ENCODE data around the gene TMEM132A. TPM values are rescaled to one million over a fixed set of nuclear protein-coding genes. Genes with fewer than 3 reads are reported as not detected.

Gene TMEM132A
- total RNA-seq, 1 experiment from 2014 or later = 114 TPM

- Mint-ChIP-seq H3K4me1 (peaks cover 36% of the 10 kb centered on the region), H3K9me3 (no peaks in the 10 kb centered on the region), H3K4me3 (no peak overlapping the region), H3K27me3 (ENCODE audit: low read depth) (no peaks in the 10 kb centered on the region; the same call in 1 of the 2 replicates), H3K27ac (no peak overlapping the region), H3K36me3 (peaks cover 13% of the 10 kb centered on the region)
- no peak for DNase-seq (ENCODE audit: low spot score)
- POLR2A ChIA-PET = interaction anchor here (0.7 kb wide), 1 partner anchor 11 kb away, joined by 4 read pairs; no protein-coding TSS in a partner anchor
- CTCF ChIA-PET = no interaction called here
- TF ChIP-seq ZNF423 (CRISPR knock-in tag; IDR thresholded peaks at IDR 0.05) (no peak), OVOL2 (CRISPR knock-in tag; IDR thresholded peaks at IDR 0.05; ENCODE audit: borderline replicate concordance) (no peak), TEAD4 (CRISPR knock-in tag; IDR thresholded peaks at IDR 0.05) (no peak), ATF2 (CRISPR knock-in tag; IDR thresholded peaks at IDR 0.05; ENCODE audit: borderline replicate concordance, low read depth) (no peak), AFF4 (CRISPR knock-in tag; IDR thresholded peaks at IDR 0.05; ENCODE audit: borderline replicate concordance) (no peak)
- ATAC-seq = no peak
Observed at GRCh38 chr11:60918251-60918938, 5.9 kb upstream of the TMEM132A start.

- Mint-ChIP-seq H3K9me3 (no peaks in the 10 kb centered on the region), H3K27me3 (ENCODE audit: low read depth) (no peaks in the 10 kb centered on the region; the same call in 1 of the 2 replicates), H3K27ac (no peak overlapping the region), H3K4me3 (no peak overlapping the region), H3K4me1 (peaks cover 35% of the 10 kb centered on the region), H3K36me3 (peaks cover 14% of the 10 kb centered on the region)
- no peak for ATAC-seq
- TF ChIP-seq MXD4 (CRISPR knock-in tag; IDR thresholded peaks at IDR 0.05; ENCODE audit: borderline replicate concordance) (no peak), ZNF317 (CRISPR knock-in tag; IDR thresholded peaks at IDR 0.05; ENCODE audit: borderline replicate concordance, low read depth) (no peak), TEAD1 (CRISPR knock-in tag; IDR thresholded peaks at IDR 0.05) (no peak), ZNF416 (CRISPR knock-in tag; IDR thresholded peaks at IDR 0.05) (no peak), JAZF1 (CRISPR knock-in tag; IDR thresholded peaks at IDR 0.05) (no peak), PRRX2 (CRISPR knock-in tag; IDR thresholded peaks at IDR 0.05) (no peak), PREB (CRISPR knock-in tag; IDR thresholded peaks at IDR 0.05; ENCODE audit: borderline replicate concordance) (no peak), JUN (CRISPR knock-in tag; IDR thresholded peaks at IDR 0.05) (no peak), FOXP1 (CRISPR knock-in tag; IDR thresholded peaks at IDR 0.05; ENCODE audit: borderline replicate concordance) (no peak), EMX1 (CRISPR knock-in tag; IDR thresholded peaks at IDR 0.05) (no peak), ATF2 (CRISPR knock-in tag; IDR thresholded peaks at IDR 0.05; ENCODE audit: borderline replicate concordance, low read depth) (no peak), SP1 (CRISPR knock-in tag; conservative IDR thresholded peaks at IDR 0.05) (no peak)
- DNase-seq (ENCODE audit: low spot score) = no peak
- ChIA-PET POLR2A (interaction anchor here (0.7 kb wide), 1 partner anchor 10 kb away, joined by 4 read pairs; no protein-coding TSS in a partner anchor), CTCF (no interaction called here)
Observed at GRCh38 chr11:60918939-60919265, 5.4 kb upstream of the TMEM132A start.
